Tibial nerve (tissue), 4 donors: ENCODE data around the gene SLC26A11. TPM values are rescaled to one million over a fixed set of nuclear protein-coding genes. Genes with fewer than 3 reads are reported as not detected.
A peak's percentile ranks its signal among the peaks of the same experiment; 100 is the strongest.

Source experiments
- DNase-seq, 2 donors: peaks; one replicate each; pipeline ENCODE4 v3.0.0-alpha.2; 2019; ENCODE audit warnings: low spot score in 2 of 2
- H3K27ac ChIP-seq, 4 donors: fragments of 200-600 bp; sonication (generic) in 3 of 4; one replicate each; pipeline ENCODE4 v1.5.1; 2017 to 2019; ENCODE audit warnings: mild to moderate bottlenecking in 1 of 4
- H3K27me3 ChIP-seq, 2 donors: fragments of 200-600 bp; sonication (generic) in 1 of 2; one replicate each; pipeline versions ENCODE4 v1.5.1 to v1.6.0; 2017 to 2019
- H3K36me3 ChIP-seq, 3 donors: fragments of 200-600 bp; sonication (generic); one replicate each; pipeline ENCODE4 v1.5.1; 2018 to 2019
- H3K4me1 ChIP-seq, 4 donors: fragments of 200-600 bp; sonication (generic) in 3 of 4; one replicate each; pipeline ENCODE4 v1.5.1; 2017 to 2019
- H3K4me3 ChIP-seq, 4 donors: fragments of 200-600 bp; sonication (generic) in 3 of 4; one replicate each; pipeline ENCODE4 v1.5.1; 2017 to 2019; ENCODE audit warnings: mild to moderate bottlenecking in 1 of 4, moderate library complexity in 1 of 4
- H3K9me3 ChIP-seq, 4 donors: fragments of 200-600 bp; sonication (generic) in 3 of 4; one replicate each; pipeline ENCODE4 v1.5.1; 2017 to 2019
- EP300 ChIP-seq, 2 donors: sonication (generic); formaldehyde crosslinking; IDR thresholded peaks; one replicate each; pipeline ENCODE4 v1.6.1; 2017; ENCODE audit warnings: antibody characterized with exemption in 2 of 2, mild to moderate bottlenecking in 1 of 2
- POLR2A ChIP-seq, 2 donors: fragments of 450-650 bp; IDR thresholded peaks; one replicate each; pipeline ENCODE4 v1.6.1; 2017; ENCODE audit warnings: antibody characterized with exemption in 2 of 2, mild to moderate bottlenecking in 2 of 2, moderate library complexity in 2 of 2
- WGBS, 2 donors: methylation state at CpG; one replicate each; pipeline ENCODE4 v1.1.5; 2018; 5-methylcytosine and 5-hydroxymethylcytosine counted together
- total RNA-seq, 4 donors: library from RNA; depleted of rRNA; stranded (reverse); fragments of >200 nt; gene quantifications; one replicate each; pipeline ENCODE4 v1.1.0, GENCODE V29; 2016
- TF ChIP-seq, protein P1 (sequence below), 5 experiments: fragments of 200-600 bp in 3 of 5; fragments of 450-650 bp in 2 of 5; sonication (generic) in 3 of 5; IDR thresholded peaks; one replicate each; pipeline ENCODE4 v1.5.1; 2016 to 2019; ENCODE audit warnings: antibody characterized with exemption in 5 of 5, mild to moderate bottlenecking in 3 of 5, moderate library complexity in 2 of 5

The SLC26A11 gene
- total RNA-seq, 4 donors from 2014 or later, result 14.4 to 44.7 (median 21.5) TPM

- WGBS, 2 donors, result 58 to 69% methylated on average over 13 of the region's 13 CpGs
- peak in 1 of 2 donors; percentile 29 for DNase-seq
- TF ChIP-seq, protein P1, sequence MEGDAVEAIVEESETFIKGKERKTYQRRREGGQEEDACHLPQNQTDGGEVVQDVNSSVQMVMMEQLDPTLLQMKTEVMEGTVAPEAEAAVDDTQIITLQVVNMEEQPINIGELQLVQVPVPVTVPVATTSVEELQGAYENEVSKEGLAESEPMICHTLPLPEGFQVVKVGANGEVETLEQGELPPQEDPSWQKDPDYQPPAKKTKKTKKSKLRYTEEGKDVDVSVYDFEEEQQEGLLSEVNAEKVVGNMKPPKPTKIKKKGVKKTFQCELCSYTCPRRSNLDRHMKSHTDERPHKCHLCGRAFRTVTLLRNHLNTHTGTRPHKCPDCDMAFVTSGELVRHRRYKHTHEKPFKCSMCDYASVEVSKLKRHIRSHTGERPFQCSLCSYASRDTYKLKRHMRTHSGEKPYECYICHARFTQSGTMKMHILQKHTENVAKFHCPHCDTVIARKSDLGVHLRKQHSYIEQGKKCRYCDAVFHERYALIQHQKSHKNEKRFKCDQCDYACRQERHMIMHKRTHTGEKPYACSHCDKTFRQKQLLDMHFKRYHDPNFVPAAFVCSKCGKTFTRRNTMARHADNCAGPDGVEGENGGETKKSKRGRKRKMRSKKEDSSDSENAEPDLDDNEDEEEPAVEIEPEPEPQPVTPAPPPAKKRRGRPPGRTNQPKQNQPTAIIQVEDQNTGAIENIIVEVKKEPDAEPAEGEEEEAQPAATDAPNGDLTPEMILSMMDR (IDR thresholded peaks at IDR 0.05), result peak in 3 of 5 experiments; percentile 17 to 58 (median 37)
- TF ChIP-seq EP300 (IDR thresholded peaks at IDR 0.05), result no peak
- peaks cover 0 to 57% (median 0%) of the 10 kb centered on the region in 3 donors for H3K36me3 ChIP-seq
- no peak overlapping the region for H3K27ac ChIP-seq
- no peak overlapping the region for H3K4me3 ChIP-seq
- H3K9me3 ChIP-seq, result no peaks in the 10 kb centered on the region
- peaks cover 0 to 9% (median 3%) of the 10 kb centered on the region in 4 donors for H3K4me1 ChIP-seq
- H3K27me3 ChIP-seq, result no peaks in the 10 kb centered on the region
Observed at GRCh38 chr17:80252871-80253270, 32.6 kb downstream of the SLC26A11 start.

DNA sequence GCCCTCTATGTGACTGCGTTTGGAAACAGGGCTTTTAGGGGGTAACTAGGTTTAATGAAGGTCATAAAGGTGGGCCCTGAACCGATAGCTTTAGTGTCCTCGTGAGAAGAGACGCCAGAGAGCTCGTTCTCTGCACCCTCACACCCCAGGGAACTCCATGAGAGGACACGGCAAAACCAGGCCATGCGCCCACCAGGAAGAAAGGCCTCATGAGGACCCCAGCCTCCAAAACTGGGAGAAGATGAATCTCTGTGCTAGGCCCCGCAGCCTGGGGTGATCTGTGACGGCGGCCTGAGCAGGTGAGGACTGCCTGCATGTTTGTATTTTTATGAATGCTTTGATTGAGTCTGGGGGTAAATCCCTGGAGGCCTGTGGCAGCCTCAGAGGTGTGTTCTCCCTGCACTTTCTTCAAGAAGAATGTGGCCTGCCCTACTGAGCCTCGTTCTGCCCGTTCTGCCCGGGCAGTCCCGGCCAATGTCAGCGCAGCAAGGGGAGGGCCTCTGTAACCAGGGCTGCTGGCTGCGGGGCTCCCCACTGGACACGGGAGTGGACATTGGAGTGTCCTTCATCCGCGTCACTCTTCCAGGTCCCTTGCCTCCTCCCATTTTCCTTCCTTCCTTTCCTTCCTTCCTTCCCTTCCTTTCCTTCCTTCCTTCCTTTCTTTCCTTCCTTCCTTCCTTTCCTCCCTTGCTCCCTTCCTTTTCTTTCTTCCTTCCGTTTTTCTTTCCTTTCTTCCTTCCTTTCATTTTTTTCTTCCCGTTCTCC lies 33.6 kb downstream of the SLC26A11 start:
- TF ChIP-seq, protein P1 (IDR thresholded peaks at IDR 0.05), result no peak
- TF ChIP-seq EP300 (IDR thresholded peaks at IDR 0.05) (no peak), POLR2A (IDR thresholded peaks at IDR 0.05) (no peak)

DNA sequence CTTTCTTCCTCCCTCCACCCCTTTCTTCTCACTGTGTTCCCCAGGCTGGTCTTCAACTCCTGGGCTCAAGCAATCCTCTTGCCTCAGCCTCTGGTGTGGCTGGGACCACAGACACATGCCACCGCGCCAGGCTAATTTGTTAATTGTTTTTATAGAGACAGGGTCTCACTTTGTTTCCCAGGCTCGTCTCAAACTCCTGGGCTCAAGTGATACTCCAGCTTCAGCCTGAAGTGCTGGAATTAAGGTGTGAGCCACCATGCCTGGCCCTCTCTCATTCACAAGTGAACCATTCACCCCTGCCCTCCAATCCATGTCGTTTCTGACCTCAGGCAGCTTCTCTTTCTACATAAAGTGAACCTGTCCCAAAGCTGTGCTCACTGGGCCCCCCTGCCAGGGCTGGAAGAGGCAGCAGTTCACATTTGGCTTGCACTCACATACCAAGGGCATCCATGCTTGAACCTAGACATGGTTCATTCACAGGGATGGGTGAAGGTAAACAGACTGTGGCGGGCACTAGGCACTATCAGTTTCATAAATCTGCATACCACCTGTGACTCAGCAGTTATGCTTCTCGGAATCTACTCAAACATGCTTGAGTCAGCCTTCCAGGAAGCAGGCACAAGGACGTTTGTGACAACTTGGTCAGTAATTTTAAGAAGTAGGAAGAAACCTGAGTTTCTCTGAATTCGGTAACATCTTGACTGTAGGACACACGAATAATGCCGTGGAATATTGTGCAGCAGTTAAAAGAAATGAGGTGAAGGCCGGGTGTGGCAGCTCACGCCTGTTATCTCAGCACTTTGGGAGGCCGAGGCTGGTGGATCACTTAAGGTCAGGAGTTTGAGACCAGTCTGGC lies 34.4 kb downstream of the SLC26A11 start:
- H3K4me3 ChIP-seq, result no peak overlapping the region
- TF ChIP-seq EP300 (IDR thresholded peaks at IDR 0.05), result peak in 1 of 2 donors; percentile 67
- TF ChIP-seq, protein P1 (IDR thresholded peaks at IDR 0.05), result no peak
- H3K27ac ChIP-seq, result peak overlapping the region in 2 of 4 donors; percentile 38 to 75
- 68 to 73% methylated on average over 13 of the region's 13 CpGs for WGBS, 2 donors
- DNase-seq, result peak in 1 of 2 donors; percentile 23
- peaks cover 0 to 16% (median 5%) of the 10 kb centered on the region in 4 donors for H3K4me1 ChIP-seq
- no peaks in the 10 kb centered on the region for H3K9me3 ChIP-seq
- peaks cover 0 to 40% (median 0%) of the 10 kb centered on the region in 3 donors for H3K36me3 ChIP-seq
- H3K27me3 ChIP-seq, result no peaks in the 10 kb centered on the region

More for the DNA sequence above, 33.6 kb downstream of the SLC26A11 start:
- WGBS, 2 donors, result 75 to 88% methylated on average over 21 of the region's 21 CpGs
- peaks cover 0 to 14% (median 3%) of the 10 kb centered on the region in 4 donors for H3K4me1 ChIP-seq
- DNase-seq, result no peak
- no peaks in the 10 kb centered on the region for H3K27me3 ChIP-seq
- no peaks in the 10 kb centered on the region for H3K9me3 ChIP-seq
- no peak overlapping the region for H3K4me3 ChIP-seq
- peaks cover 0 to 48% (median 0%) of the 10 kb centered on the region in 3 donors for H3K36me3 ChIP-seq
- H3K27ac ChIP-seq, result peak overlapping the region in 2 of 4 donors; percentile 38 to 75

- WGBS, 2 donors, result 95 to 97% methylated on average over 5 of the region's 5 CpGs
- Histone ChIP-seq H3K9me3 (no peaks in the 10 kb centered on the region), H3K4me1 (peaks cover 0 to 20% (median 7%) of the 10 kb centered on the region in 4 donors), H3K27me3 (no peaks in the 10 kb centered on the region), H3K4me3 (no peak overlapping the region), H3K36me3 (peaks cover 0 to 26% (median 0%) of the 10 kb centered on the region in 3 donors), H3K27ac (no peak overlapping the region)
- no peak for DNase-seq
- TF ChIP-seq EP300 (IDR thresholded peaks at IDR 0.05) (no peak), POLR2A (IDR thresholded peaks at IDR 0.05) (no peak)
- TF ChIP-seq, protein P1 (IDR thresholded peaks at IDR 0.05), result no peak
Observed at GRCh38 chr17:80256034-80256350, 35.8 kb downstream of the SLC26A11 start.
